ENCODE data around the gene KCNK1.
"Not testable (repeated sequence)": the region's sequence is repeated elsewhere in the genome, so short reads cannot be mapped to it uniquely, and the experiment has no call there.

KCNK1 gene

DNA sequence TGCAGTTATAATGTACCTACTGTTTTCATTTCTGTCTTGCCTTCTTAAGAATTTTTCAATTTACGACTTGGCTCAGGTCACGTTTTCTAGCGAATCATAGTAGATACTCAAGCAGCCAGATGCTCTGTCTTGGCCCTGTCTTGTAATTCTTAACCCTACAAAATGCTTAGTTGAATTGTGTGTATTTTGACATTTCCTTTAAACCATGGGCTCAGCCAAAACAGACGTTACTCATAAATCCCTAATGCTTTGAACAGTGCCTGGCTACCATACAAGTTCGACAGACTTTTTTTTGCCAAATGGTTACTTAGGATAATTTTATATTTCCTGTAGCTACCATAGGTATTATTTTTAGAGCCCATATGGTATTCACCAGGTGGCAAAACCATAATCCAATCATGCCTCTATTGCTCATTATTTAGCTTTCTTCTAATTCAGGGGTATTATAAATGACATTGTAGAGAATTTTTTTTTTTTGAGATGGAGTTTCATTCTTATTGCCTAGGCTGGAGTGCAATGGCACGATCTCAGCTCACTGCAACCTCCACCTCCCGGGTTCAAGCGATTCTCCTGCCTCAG lies 54.3 kb downstream of the KCNK1 start:
- no peak for DNase-seq (ENCODE audit: low spot score)

DNA sequence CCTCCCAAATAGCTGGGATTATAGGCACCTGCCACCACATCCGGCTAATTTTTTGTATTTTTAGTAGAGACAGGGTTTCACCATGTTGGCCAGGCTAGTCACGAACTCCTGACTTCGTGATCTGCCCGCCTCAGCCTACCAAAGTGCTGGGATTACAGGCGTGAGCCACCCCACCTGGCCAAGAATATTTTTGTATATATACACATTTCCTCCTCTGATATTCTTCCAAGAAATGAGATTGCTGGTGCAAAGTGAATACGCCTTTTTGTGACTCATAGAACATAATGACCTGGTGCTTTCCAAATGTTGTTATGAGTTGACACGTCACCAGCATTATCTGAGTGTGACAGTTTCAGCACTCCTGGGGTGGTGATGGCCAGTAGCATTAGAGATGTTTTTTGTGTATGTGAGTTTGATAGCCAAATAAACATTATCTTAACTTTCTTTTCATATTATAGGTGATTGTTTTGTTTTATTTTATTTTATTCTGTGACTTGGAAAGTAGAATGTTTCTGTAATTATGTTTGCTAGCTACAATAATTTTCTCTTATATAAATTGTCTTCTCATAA lies 54.9 kb downstream of the KCNK1 start:
- DNase-seq (ENCODE audit: low spot score): peak; percentile 81

DNA sequence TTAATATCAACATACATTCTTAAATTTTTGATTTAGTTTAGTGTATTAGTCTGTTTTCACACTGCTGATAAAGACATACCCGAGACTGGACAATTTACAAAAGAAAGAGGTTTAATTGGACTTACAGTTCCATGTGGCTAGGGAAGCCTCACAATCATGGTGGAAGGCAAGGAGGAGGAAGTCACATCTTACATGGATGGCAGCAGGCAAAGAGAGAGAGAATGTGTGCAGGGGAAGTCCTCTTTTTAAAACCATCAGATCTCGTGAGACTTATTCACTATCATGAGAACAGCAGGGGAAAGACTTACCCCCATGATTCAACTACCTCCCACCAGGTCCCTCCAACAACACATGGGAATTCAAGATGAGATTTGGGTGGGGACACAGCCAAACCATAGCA lies 56.5 kb downstream of the KCNK1 start:
- DNase-seq (ENCODE audit: low spot score): not testable (repeated sequence)

DNA sequence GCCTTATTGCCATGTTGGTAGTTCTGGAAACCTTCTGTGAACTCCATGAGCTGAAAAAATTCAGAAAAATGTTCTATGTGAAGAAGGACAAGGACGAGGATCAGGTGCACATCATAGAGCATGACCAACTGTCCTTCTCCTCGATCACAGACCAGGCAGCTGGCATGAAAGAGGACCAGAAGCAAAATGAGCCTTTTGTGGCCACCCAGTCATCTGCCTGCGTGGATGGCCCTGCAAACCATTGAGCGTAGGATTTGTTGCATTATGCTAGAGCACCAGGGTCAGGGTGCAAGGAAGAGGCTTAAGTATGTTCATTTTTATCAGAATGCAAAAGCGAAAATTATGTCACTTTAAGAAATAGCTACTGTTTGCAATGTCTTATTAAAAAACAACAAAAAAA lies 57.4 kb downstream of the KCNK1 start:
- DNase-seq (ENCODE audit: low spot score): no peak

GRCh38 chr1:233672732-233673131 lies 58.8 kb downstream of the KCNK1 start:
- DNase-seq (ENCODE audit: low spot score): peak; percentile 30

- peak; percentile 72 for DNase-seq (ENCODE audit: low spot score)
Measured at GRCh38 chr1:233673261-233673946, 59.5 kb downstream of the KCNK1 start.

- peak; percentile 68 for DNase-seq (ENCODE audit: low spot score)
Measured at GRCh38 chr1:233673947-233674431, 60.1 kb downstream of the KCNK1 start.

DNA sequence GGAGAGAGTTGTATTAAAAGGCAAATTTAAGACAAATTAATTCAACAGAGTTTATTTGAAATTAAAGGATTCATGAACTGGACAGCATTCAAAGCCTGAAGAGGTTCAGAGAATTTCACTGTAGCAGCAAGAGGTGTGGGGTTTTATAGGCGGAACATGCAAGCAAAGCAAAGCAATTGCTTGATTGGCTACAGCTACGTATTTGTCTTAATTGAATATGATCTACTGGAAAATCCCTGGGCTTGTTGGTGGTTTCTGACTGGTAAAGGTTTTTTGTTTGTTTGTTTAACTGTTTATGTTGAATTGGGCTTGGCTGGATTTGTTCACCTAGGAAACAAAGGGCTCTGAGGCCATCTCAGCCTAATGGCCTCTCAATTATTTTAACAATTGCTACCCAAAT lies 61.5 kb downstream of the KCNK1 start:
- DNase-seq (ENCODE audit: low spot score): no peak

DNA sequence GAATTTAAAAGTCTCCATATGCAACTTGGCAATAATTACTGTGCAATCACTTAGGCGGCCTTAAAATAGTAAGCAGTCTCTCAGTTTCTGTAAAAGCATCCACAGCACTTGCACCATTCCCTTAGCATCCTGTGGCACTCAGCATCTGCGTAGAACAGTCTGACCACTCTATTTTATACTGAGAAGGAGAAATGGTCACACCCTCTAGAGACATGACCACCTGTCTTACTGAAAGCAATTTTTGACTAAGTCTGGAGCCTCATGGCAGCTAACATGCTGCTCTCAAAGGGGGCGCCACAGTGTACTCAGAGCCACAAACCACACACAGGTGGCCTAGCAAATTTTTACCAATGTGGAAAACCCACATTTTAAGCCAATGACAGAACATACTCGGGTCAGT lies 62.0 kb downstream of the KCNK1 start:
- DNase-seq (ENCODE audit: low spot score): no peak

DNA sequence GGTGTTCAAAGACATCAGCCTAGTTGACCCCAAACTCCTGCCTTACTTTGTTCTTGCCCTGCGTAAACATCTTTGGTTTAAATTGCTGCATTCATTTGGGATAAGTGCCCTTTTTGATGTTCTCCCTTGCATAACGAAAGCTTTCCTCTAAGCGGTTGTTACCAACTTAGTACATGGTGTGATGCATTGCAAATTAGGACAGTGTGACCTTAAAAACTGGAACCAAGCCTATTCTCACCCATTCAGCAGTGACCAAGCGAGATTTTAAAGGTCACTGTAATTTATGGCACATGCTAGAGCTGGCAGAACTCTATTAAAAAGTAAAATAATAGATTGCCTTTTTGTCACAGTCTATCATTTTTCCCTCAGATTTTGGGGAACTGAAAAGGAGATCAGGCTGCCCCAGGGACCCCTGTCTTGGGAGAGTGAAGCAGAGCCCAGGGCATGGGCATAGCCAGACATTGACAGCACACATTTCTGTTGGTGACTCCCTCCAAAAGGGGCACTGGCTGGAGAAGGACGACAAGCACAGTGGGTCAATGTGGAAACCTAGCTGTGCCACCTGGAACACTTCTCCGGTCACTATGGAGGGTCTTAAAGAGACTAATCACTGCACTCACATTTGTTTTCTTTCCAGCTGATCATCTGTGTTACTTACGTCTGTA lies 63.9 kb downstream of the KCNK1 start:
- DNase-seq (ENCODE audit: low spot score): no peak

DNA sequence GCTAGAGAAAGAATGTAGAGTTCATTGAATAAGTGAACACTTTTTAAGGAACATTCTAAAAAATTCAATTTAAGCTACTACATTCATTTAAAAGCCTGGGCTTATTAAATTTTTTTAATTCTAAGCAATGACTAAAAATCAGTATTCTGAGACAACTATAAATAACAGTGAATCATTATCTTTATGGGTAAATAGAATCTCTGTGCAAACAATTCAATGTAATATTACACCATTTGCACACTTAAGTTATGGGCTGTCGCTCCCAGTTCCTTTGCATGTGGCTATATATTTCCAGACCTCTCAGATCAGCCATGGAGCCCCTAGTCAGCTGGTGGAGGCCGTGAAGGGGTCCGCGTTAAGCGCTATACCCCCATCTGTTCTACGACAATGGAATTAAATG lies 65.1 kb downstream of the KCNK1 start:
- no peak for DNase-seq (ENCODE audit: low spot score)

- DNase-seq (ENCODE audit: low spot score): no peak
Measured at GRCh38 chr1:233679591-233680373, 65.9 kb downstream of the KCNK1 start.

GRCh38 chr1:233681285-233681684 lies 67.4 kb downstream of the KCNK1 start:
- DNase-seq (ENCODE audit: low spot score): no peak

DNA sequence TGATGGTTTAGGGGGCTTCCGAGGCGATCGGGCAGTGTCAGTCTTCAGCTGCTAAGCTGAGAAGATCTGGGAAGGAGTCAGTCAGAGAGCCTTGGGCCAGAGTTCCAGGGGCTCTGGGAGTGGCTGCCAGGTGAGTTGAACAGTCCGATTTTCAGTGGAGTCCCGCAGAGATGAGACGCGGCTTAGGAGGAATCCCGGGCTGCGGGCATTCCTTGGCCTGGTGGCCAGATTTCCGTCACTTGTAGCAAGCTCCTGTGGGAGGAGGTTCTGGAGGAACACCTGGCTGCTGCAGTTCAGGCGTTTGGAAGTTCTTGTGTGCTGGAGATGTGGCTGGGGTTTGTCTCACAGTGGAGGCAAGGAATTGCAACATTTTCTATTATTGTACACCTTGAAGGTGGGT lies 72.7 kb downstream of the KCNK1 start:
- DNase-seq (ENCODE audit: low spot score): not testable (repeated sequence)

GRCh38 chr1:233689017-233689747 lies 75.3 kb downstream of the KCNK1 start:
- DNase-seq (ENCODE audit: low spot score): no peak

- no peak for DNase-seq (ENCODE audit: low spot score)
Measured at GRCh38 chr1:233689748-233690254, 75.9 kb downstream of the KCNK1 start.

GRCh38 chr1:233695901-233696300 lies 82.0 kb downstream of the KCNK1 start:
- DNase-seq (ENCODE audit: low spot score): no peak

DNA sequence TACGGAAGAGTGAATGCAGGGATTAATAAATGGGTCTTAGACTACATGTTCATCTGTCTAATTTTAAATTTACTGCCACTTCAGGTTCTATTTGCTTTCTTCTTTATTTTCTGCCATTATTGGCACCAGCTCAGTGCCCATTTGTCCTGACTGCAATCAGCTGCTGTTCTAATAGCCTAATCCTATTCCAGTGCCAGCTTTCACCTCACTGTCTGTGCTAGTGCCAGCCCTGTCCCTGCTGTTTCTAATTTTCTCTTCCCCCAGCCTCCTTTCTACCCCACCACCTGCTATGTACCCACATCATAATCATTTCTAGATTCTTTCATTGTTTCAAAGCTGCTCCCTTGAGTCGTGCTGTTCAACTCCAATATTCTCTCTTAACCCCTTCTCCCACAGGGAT lies 86.4 kb downstream of the KCNK1 start:
- DNase-seq (ENCODE audit: low spot score): no peak

GRCh38 chr1:233704170-233704897 lies 90.4 kb downstream of the KCNK1 start:
- DNase-seq (ENCODE audit: low spot score): peak; percentile 28

DNA sequence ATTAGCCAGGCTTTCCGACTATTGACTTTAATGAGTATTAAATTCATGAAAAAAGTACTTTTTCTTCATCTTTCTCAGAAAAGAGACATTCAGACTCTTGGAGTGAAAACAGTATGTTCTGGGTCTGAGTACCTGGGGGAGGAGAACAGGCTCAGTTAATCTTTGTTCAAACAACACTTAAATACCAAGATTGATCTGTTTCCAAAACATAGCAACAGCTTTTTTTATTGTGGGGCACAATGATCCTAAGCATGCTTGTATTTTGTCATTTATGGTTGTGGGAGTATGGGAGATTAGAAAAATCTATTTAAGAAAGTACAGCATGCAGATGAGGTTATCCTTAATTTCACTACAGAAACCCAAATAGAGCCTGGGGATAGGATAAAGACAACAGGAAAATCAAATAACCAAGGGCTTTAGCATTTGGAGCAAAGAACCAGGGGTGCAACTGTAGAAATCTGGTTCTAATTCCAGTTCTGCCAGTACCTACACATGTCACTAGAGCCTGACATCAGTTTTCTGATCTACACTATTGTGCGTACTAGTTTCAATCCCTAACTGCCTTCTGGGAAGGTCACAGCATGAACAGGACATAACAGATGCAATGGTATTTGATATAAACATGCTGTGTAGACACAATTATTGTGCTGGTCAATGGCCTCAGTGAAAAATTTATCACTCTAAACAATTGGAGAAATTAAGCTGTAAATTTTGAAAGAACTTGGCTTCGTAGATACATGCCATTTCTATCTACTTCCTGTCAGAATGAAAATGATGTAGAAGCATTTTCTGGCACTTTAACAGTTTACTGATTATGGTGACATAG lies 91.2 kb downstream of the KCNK1 start:
- DNase-seq (ENCODE audit: low spot score): no peak
